Esophagus muscularis mucosa (tissue), 4 donors: ENCODE results near the gene SIK3. TPM values are rescaled to one million over a fixed set of nuclear protein-coding genes. Genes with fewer than 3 reads are reported as not detected.

Source experiments
- DNase-seq: peaks from one replicate; pipeline ENCODE4 v3.0.0-alpha.2; 2017; ENCODE audit errors: extremely low spot score
- H3K27ac ChIP-seq, 4 donors: fragments of 200-600 bp; sonication (generic); replicated peaks in 1 of 4; 1 replicate in 3 of 4; 2 replicates in 1 of 4; pipeline ENCODE4 v1.5.1; 2016 to 2019; ENCODE audit warnings: mild to moderate bottlenecking in 1 of 4
- H3K27me3 ChIP-seq, 4 donors: fragments of 200-600 bp; sonication (generic); one replicate each; pipeline versions ENCODE4 v1.5.1 to v1.6.0; 2016 to 2019
- H3K36me3 ChIP-seq, 4 donors: fragments of 200-600 bp; sonication (generic); one replicate each; pipeline ENCODE4 v1.5.1; 2016 to 2019
- H3K4me1 ChIP-seq, 4 donors: fragments of 200-600 bp; sonication (generic); one replicate each; pipeline ENCODE4 v1.5.1; 2016 to 2019
- H3K4me3 ChIP-seq, 4 donors: fragments of 200-600 bp; sonication (generic); 1 replicate in 2 of 4; 2 replicates in 2 of 4; pipeline ENCODE4 v1.5.1; 2016 to 2019; ENCODE audit warnings: mild to moderate bottlenecking in 4 of 4, moderate library complexity in 1 of 4
- H3K9me3 ChIP-seq, 4 donors: fragments of 200-600 bp; sonication (generic); 1 replicate in 3 of 4; 2 replicates in 1 of 4; pipeline ENCODE4 v1.5.1; 2016 to 2019
- CTCF ChIP-seq, 3 experiments: fragments of 200-600 bp in 2 of 3; fragments of 450-650 bp in 1 of 3; sonication (generic) in 2 of 3; IDR thresholded peaks; one replicate each; pipeline ENCODE4 v1.5.1; 2017 to 2019; ENCODE audit warnings: antibody characterized with exemption in 3 of 3, mild to moderate bottlenecking in 2 of 3, moderate library complexity in 1 of 3
- EP300 ChIP-seq: sonication (generic); formaldehyde crosslinking; IDR thresholded peaks from one replicate; pipeline ENCODE4 v1.6.1; 2017; ENCODE audit warnings: antibody characterized with exemption
- POLR2A ChIP-seq: fragments of 450-650 bp; IDR thresholded peaks from one replicate; pipeline ENCODE4 v1.6.1; 2017; ENCODE audit warnings: antibody characterized with exemption, moderate library complexity, mild to moderate bottlenecking, low read depth
- POLR2AphosphoS5 ChIP-seq, 2 donors: sonication (generic); formaldehyde crosslinking; IDR thresholded peaks; one replicate each; pipeline ENCODE4 v1.6.1; 2017; ENCODE audit warnings: antibody characterized with exemption in 2 of 2
- WGBS: methylation state at CpG from one replicate; pipeline ENCODE4 v1.1.5; 2018; 5-methylcytosine and 5-hydroxymethylcytosine counted together
- intact Hi-C: fragments of 100-400 bp; cut with DNase I; formaldehyde crosslinking; loops from one replicate; pipeline ENCODE4 v1.15.1; 2023
- total RNA-seq, 4 donors: library from RNA; depleted of rRNA; stranded (reverse); fragments of >200 nt; gene quantifications; one replicate each; pipeline versions ENCODE4 v1.1.0 to v1.2.1, GENCODE V29; 2016

Gene SIK3
- total RNA-seq, 4 donors from 2014 or later, result 39.5 to 53.5 (median 42.3) TPM

- Histone ChIP-seq H3K27ac (peak overlapping the region; percentile 52 to 99 (median 99)), H3K27me3 (no peaks in the 10 kb centered on the region), H3K9me3 (no peaks in the 10 kb centered on the region), H3K4me1 (peaks cover 26 to 98% (median 86%) of the 10 kb centered on the region in 4 donors), H3K4me3 (no peak overlapping the region), H3K36me3 (no peaks in the 10 kb centered on the region)
- intact Hi-C loops, result no loop called here
- WGBS, result 95% methylated on average over 4 of the region's 4 CpGs
- TF ChIP-seq CTCF (IDR thresholded peaks at IDR 0.05) (no peak), EP300 (no peak), POLR2A (no peak), POLR2AphosphoS5 (IDR thresholded peaks at IDR 0.05) (no peak)
- DNase-seq, result no peak
Measured at GRCh38 chr11:117091753-117092477, 6.3 kb downstream of the SIK3 start.

- TF ChIP-seq POLR2AphosphoS5 (IDR thresholded peaks at IDR 0.05), result no peak
- TF ChIP-seq POLR2A, result no peak
- TF ChIP-seq EP300, result no peak
- no peak for TF ChIP-seq CTCF (IDR thresholded peaks at IDR 0.05)
- Histone ChIP-seq H3K27ac (peak overlapping the region; percentile 25 to 99 (median 99)), H3K4me1 (peaks cover 22 to 98% (median 85%) of the 10 kb centered on the region in 4 donors), H3K4me3 (no peak overlapping the region), H3K36me3 (no peaks in the 10 kb centered on the region), H3K9me3 (no peaks in the 10 kb centered on the region), H3K27me3 (no peaks in the 10 kb centered on the region)
- WGBS, result 80% methylated on average over 5 of the region's 5 CpGs
- no peak for DNase-seq
- intact Hi-C loops, result no loop called here
Measured at GRCh38 chr11:117090111-117090706, 8.0 kb downstream of the SIK3 start.

- WGBS, result 87% methylated on average over 7 of the region's 7 CpGs
- H3K36me3 ChIP-seq, result no peaks in the 10 kb centered on the region
- TF ChIP-seq POLR2AphosphoS5 (IDR thresholded peaks at IDR 0.05) (no peak), CTCF (IDR thresholded peaks at IDR 0.05) (no peak), POLR2A (no peak), EP300 (no peak)
- peak overlapping the region in 3 of 4 donors; percentile 25 to 99 (median 99) for H3K27ac ChIP-seq
- H3K4me3 ChIP-seq, result no peak overlapping the region
- intact Hi-C loops, result loop anchor here (10.0 kb wide), 1 partner anchor 75 kb away; no protein-coding TSS in a partner anchor
- no peak for DNase-seq
- H3K9me3 ChIP-seq, result no peaks in the 10 kb centered on the region
- peaks cover 21 to 98% (median 85%) of the 10 kb centered on the region in 4 donors for H3K4me1 ChIP-seq
- H3K27me3 ChIP-seq, result no peaks in the 10 kb centered on the region
Measured at GRCh38 chr11:117089685-117090084, 8.5 kb downstream of the SIK3 start.

GRCh38 chr11:117087446-117087845 lies 10.8 kb downstream of the SIK3 start:
- intact Hi-C loops, result loop anchor here (10.0 kb wide), 1 partner anchor 73 kb away; no protein-coding TSS in a partner anchor
- Histone ChIP-seq H3K36me3 (no peaks in the 10 kb centered on the region), H3K27me3 (no peaks in the 10 kb centered on the region), H3K4me1 (peaks cover 28 to 98% (median 84%) of the 10 kb centered on the region in 4 donors), H3K9me3 (no peaks in the 10 kb centered on the region), H3K27ac (no peak overlapping the region), H3K4me3 (no peak overlapping the region)
- no peak for DNase-seq
- 63% methylated on average over 3 of the region's 3 CpGs for WGBS
- TF ChIP-seq CTCF (IDR thresholded peaks at IDR 0.05), result no peak
- no peak for TF ChIP-seq POLR2AphosphoS5 (IDR thresholded peaks at IDR 0.05)
- no peak for TF ChIP-seq POLR2A
- no peak for TF ChIP-seq EP300
